ENCODE measurements around the gene DEPDC7.

- TF ChIP-seq EP300 (IDR thresholded peaks at IDR 0.05): no peak
- TF ChIP-seq POLR2AphosphoS5 (IDR thresholded peaks at IDR 0.05): no peak
- TF ChIP-seq CTCF (IDR thresholded peaks at IDR 0.05): no peak
These were observed 49.2 kb downstream of the DEPDC7 start for GRCh38 chr11:33064866-33065265.

Data from upper lobe of left lung (tissue), 4 donors.